Measurements from ENCODE around the gene SLC8A2.
A peak's percentile ranks its signal among the peaks of the same experiment; 100 is the strongest.

The SLC8A2 gene

GRCh38 chr19:47427241-47428176 lies 44.2 kb downstream of the SLC8A2 start:
- H3K9me3 ChIP-seq (ENCODE audit: control insufficient read depth, low read length), result no peaks in the 10 kb centered on the region
- H3K4me1 ChIP-seq, result peaks cover 8% of the 10 kb centered on the region
- no peaks in the 10 kb centered on the region for H3K79me2 ChIP-seq
- no peak overlapping the region for H3K9ac ChIP-seq
- H3K4me3 ChIP-seq (ENCODE audit: low read depth, low read length), result no peak overlapping the region
- H3K36me3 ChIP-seq (ENCODE audit: control insufficient read depth, insufficient read depth, low read length), result no peaks in the 10 kb centered on the region
- H3K27ac ChIP-seq, result peak overlapping the region; percentile 62
- TF ChIP-seq, protein P1, sequence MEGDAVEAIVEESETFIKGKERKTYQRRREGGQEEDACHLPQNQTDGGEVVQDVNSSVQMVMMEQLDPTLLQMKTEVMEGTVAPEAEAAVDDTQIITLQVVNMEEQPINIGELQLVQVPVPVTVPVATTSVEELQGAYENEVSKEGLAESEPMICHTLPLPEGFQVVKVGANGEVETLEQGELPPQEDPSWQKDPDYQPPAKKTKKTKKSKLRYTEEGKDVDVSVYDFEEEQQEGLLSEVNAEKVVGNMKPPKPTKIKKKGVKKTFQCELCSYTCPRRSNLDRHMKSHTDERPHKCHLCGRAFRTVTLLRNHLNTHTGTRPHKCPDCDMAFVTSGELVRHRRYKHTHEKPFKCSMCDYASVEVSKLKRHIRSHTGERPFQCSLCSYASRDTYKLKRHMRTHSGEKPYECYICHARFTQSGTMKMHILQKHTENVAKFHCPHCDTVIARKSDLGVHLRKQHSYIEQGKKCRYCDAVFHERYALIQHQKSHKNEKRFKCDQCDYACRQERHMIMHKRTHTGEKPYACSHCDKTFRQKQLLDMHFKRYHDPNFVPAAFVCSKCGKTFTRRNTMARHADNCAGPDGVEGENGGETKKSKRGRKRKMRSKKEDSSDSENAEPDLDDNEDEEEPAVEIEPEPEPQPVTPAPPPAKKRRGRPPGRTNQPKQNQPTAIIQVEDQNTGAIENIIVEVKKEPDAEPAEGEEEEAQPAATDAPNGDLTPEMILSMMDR (IDR thresholded peaks at IDR 0.05), result peak; percentile 89
- peak overlapping the region; percentile 17 for H2AFZ ChIP-seq
- H3K4me2 ChIP-seq (ENCODE audit: low read length), result no peak overlapping the region
- H3K27me3 ChIP-seq (ENCODE audit: control insufficient read depth, insufficient read depth, low read length), result peaks cover 10% of the 10 kb centered on the region

- Histone ChIP-seq H3K9me3 (ENCODE audit: control insufficient read depth, low read length) (no peaks in the 10 kb centered on the region), H3K4me1 (peaks cover 8% of the 10 kb centered on the region), H3K36me3 (ENCODE audit: control insufficient read depth, insufficient read depth, low read length) (no peaks in the 10 kb centered on the region), H3K79me2 (no peaks in the 10 kb centered on the region), H2AFZ (no peak overlapping the region), H3K9ac (no peak overlapping the region), H3K27ac (no peak overlapping the region), H3K27me3 (ENCODE audit: control insufficient read depth, insufficient read depth, low read length) (peaks cover 21% of the 10 kb centered on the region), H3K4me2 (ENCODE audit: low read length) (no peak overlapping the region), H3K4me3 (ENCODE audit: low read depth, low read length) (no peak overlapping the region)
- TF ChIP-seq, protein P1 (IDR thresholded peaks at IDR 0.05), result no peak
Measured at GRCh38 chr19:47423203-47423882, 48.4 kb downstream of the SLC8A2 start.

DNA sequence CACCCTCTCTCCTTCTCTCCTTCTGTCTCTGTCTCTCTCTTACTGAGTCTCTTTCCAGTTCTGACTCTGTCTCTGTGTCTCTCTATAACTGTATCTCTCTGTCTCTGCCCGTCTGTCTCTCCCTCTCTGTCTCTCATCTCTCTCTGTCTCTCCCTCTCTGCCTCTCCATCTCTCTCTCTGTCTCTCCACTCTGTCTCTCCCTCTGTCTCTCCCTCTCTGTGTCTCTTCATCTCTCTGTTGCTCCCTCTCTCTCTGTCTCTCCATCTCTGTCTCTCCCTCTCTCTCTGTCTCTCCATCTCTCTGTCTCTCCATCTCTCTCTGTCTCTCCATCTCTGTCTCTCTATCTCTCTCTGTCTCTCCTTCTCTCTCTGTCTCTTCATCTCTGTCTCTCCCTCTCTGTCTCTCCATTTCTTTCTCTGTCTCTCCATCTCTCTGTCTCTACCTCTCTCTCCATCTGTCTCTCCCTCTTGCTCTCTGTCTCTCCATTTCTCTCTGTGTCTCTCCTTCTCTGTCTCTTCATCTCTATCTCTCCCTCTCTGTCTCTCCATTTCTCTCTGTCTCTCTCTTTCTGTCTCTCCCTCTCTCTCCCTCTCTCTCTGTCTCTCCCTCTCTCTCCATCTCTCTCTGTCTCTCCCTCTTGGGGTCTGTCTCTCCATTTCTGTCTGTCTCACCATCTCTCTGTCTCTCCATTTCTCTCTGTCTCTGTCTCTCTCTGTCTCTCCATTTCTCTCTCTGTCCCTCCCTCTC lies 49.1 kb downstream of the SLC8A2 start:
- Histone ChIP-seq H3K27me3 (ENCODE audit: control insufficient read depth, insufficient read depth, low read length) (peaks cover 21% of the 10 kb centered on the region), H3K9ac (no peak overlapping the region), H3K4me1 (peaks cover 3% of the 10 kb centered on the region), H3K4me2 (ENCODE audit: low read length) (no peak overlapping the region), H3K4me3 (ENCODE audit: low read depth, low read length) (no peak overlapping the region), H3K27ac (no peak overlapping the region), H3K79me2 (no peaks in the 10 kb centered on the region), H2AFZ (no peak overlapping the region), H3K36me3 (ENCODE audit: control insufficient read depth, insufficient read depth, low read length) (no peaks in the 10 kb centered on the region), H3K9me3 (ENCODE audit: control insufficient read depth, low read length) (no peaks in the 10 kb centered on the region)
- TF ChIP-seq, protein P1 (IDR thresholded peaks at IDR 0.05), result no peak

GRCh38 chr19:47421844-47422395 lies 49.8 kb downstream of the SLC8A2 start:
- Histone ChIP-seq H3K4me1 (no peaks in the 10 kb centered on the region), H3K36me3 (ENCODE audit: control insufficient read depth, insufficient read depth, low read length) (no peaks in the 10 kb centered on the region), H3K79me2 (no peaks in the 10 kb centered on the region), H3K27ac (no peak overlapping the region), H2AFZ (no peak overlapping the region), H3K4me2 (ENCODE audit: low read length) (no peak overlapping the region), H3K9ac (no peak overlapping the region), H3K9me3 (ENCODE audit: control insufficient read depth, low read length) (no peaks in the 10 kb centered on the region), H3K27me3 (ENCODE audit: control insufficient read depth, insufficient read depth, low read length) (peaks cover 21% of the 10 kb centered on the region), H3K4me3 (ENCODE audit: low read depth, low read length) (no peak overlapping the region)
- TF ChIP-seq, protein P1 (IDR thresholded peaks at IDR 0.05), result no peak

All from parathyroid adenoma (tissue), 2 donors.